ENCODE results near the gene OPCML. TPM values are rescaled to one million over a fixed set of nuclear protein-coding genes. Genes with fewer than 3 reads are reported as not detected.

The OPCML gene
- total RNA-seq, 1 experiment from 2014 or later: 0.94 TPM

GRCh38 chr11:132910011-132910760 lies 622.1 kb downstream of the OPCML start:
- Histone ChIP-seq H2AFZ (ENCODE audit: low read length) (no peak overlapping the region), H3K18ac (ENCODE audit: insufficient read length, low read depth, low read length) (no peak overlapping the region), H2BK20ac (ENCODE audit: low read depth, low read length, poor library complexity, severe bottlenecking) (no peak overlapping the region), H4K8ac (replicated peaks; ENCODE audit: insufficient read length, low read depth, low read length) (no peak overlapping the region), H2BK12ac (ENCODE audit: insufficient read length, low read depth, low read length) (no peak overlapping the region), H4K91ac (ENCODE audit: insufficient read length, low read depth, low read length) (no peak overlapping the region), H3K23ac (ENCODE audit: insufficient read length, low read depth, low read length) (no peak overlapping the region), H3K79me1 (ENCODE audit: insufficient read depth, low read depth, low read length, poor library complexity, severe bottlenecking) (no peaks in the 10 kb centered on the region), H3K56ac (ENCODE audit: insufficient read length, low read depth, low read length) (no peak overlapping the region), H3K4me2 (ENCODE audit: insufficient read depth, insufficient read length, low read length) (no peak overlapping the region), H3K9ac (ENCODE audit: extremely low read depth, insufficient read length, low read length) (no peak overlapping the region), H3K79me2 (ENCODE audit: insufficient read depth, low read length) (no peaks in the 10 kb centered on the region), H3K14ac (ENCODE audit: insufficient read depth, low read length) (no peak overlapping the region), H3K9me3 (ENCODE audit: control insufficient read depth, low read depth, low read length) (no peaks in the 10 kb centered on the region), H2BK15ac (ENCODE audit: low read depth, low read length) (no peak overlapping the region), H2BK120ac (ENCODE audit: low read depth, low read length, poor library complexity, severe bottlenecking) (no peak overlapping the region), H4K5ac (ENCODE audit: insufficient read length, low read depth, low read length) (no peak overlapping the region), H3K27ac (ENCODE audit: insufficient read length, low read depth, low read length) (no peak overlapping the region), H3K27me3 (ENCODE audit: insufficient read depth, low read length) (no peaks in the 10 kb centered on the region), H2AK5ac (ENCODE audit: insufficient read length, low read length) (no peak overlapping the region), H3K4ac (ENCODE audit: low read depth, low read length) (no peak overlapping the region), H3T11ph (ENCODE audit: low read length) (no peak overlapping the region), H3K4me1 (ENCODE audit: insufficient read depth, low read length) (0 out of 2 replicates have a peak, but pooled peaks cover 2% of the 10 kb centered on the region), H4K20me1 (ENCODE audit: control insufficient read depth, insufficient read depth, insufficient read length) (no peaks in the 10 kb centered on the region), H3K23me2 (ENCODE audit: insufficient read length, low read depth, low read length, poor library complexity, severe bottlenecking) (no peaks in the 10 kb centered on the region), H2BK5ac (ENCODE audit: insufficient read length, low read length) (no peak overlapping the region)
- TF ChIP-seq CTCF (conservative IDR thresholded peaks at IDR 0.05): no peak
- Mint-ChIP-seq H3K4me1 (peaks cover 14% of the 10 kb centered on the region in 2 experiments), H3K27ac (no peak overlapping the region), H3K36me3 (ENCODE audit: insufficient read depth in 1 of 3, low read depth in 3 of 3) (no peaks in the 10 kb centered on the region; a peak in 1 of 7 replicates), H3K27me3 (ENCODE audit: low read depth) (peaks cover 2% of the 10 kb centered on the region; the same call in 1 of the 2 replicates), H3K4me3 (no peak overlapping the region), H3K9me3 (no peaks in the 10 kb centered on the region)
- no peak for DNase-seq
- no CpG with 5 or more reads among the region's 18 CpGs for WGBS (ENCODE audit: extremely low coverage, insufficient read length, low lambda C conversion rate)

Measured in H9 (cell line).